Right forelimb (tissue), 1 donor: ENCODE results near the gene ATP6V1D.
"Not testable (repeated sequence)": the region's sequence is repeated elsewhere in the genome, so short reads cannot be mapped to it uniquely, and the experiment has no call there.

Experiments
- DNase-seq: peaks from one replicate; pipeline ENCODE4 v3.0.0-alpha.2; 2018

ATP6V1D gene

DNA sequence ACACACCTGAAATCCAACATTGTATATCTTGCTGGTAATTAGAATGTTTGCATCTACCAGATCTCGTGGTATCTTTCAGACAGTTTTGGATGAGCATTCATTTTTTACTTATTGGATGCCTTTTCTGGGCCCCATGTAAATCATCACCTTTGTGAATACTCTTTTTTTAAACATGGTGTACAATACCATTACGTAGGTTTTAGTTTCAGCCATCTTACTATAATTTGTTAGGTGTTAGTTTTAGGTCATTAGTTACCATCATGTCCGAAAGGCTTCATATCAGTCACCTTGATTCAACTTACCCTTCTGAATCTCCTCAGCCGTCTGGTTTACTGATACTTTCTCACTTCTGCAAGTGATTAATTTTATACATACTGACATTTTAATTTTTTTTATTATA, 5.9 kb upstream of the ATP6V1D start:
- no peak for DNase-seq

- DNase-seq: no peak
These were observed 1.0 kb upstream of the ATP6V1D start for GRCh38 chr14:67360470-67361206.

DNA sequence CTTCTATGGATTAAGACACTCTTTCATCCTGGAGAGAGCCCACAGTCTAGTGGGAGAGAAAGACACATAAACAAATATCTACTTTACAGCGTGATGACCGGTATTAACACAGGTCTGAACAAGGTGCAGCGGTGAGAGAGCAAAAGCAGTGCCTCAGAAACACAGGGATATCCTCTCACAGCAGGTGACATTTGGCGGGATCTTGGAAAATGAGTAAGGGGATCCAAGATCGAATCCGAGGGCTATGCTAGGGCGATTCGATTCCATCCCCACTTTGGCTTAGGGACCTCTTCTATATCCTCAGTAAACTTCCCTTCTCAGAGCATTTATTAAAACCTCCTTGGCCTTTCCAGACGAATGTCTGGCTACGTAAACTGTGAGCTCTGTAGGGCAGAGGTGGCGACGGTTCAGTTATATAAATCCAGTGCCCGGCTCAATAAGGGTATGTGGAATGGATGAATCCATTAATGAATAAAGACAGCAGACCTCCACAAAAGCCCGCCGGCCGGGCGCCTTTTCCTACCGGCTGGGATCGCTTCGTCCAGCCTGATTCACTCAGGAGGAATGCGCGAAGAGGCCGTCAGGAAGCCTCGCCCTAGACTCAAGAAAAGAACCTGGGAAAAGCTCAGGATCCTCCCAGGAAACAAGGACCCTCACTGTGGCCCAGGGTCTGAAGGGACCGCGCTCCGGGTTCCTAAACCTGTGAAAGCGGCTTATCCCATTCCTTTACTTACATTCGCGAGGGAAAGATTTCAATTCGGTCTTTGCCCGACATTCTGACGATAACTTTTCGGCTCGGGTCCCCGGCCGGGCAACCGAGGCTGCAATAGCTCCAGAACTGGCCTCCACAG, 455 bp downstream of the ATP6V1D start:
- no peak for DNase-seq

GRCh38 chr14:67357969-67358354, 1.6 kb downstream of the ATP6V1D start:
- DNase-seq: no peak

GRCh38 chr14:67357186-67357968, 2.2 kb downstream of the ATP6V1D start:
- DNase-seq: no peak

DNA sequence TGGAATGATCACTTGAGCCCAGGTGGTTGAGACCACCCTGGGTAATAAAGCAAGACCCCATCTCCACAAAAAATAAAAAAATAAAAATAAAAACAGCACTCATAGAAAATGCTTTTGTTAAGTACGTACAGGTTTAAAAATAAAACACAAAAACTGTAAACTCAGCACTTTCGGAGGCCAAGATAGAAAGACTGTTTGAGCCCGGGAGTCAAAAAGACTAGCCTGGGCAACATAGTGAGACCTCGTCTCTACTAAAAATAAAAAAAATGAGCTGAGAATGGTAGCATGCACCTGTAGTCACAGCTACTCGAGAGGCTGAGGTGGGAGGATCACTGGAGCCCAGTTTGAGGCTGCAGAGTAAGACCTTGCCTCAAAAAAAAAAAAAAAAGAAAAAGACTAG, 7.5 kb downstream of the ATP6V1D start:
- DNase-seq: no peak

DNA sequence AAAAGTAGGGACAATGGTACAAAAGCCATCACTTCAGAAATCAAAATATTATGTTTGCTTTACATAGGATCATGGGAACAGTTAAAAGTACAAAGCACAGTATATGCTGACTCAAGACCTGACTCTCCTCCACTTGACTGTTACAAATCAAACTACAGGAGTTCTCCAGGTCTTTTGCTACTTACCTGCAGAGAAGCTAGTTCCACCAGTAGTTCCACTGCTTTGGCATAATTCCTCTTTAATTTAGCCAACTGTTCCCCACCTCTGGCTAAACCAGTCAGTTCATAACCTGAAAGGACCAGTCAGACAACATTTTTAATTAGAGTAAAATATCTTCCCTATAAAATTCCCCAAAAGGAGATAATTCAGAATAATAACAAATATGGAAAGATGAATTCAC, 14.0 kb downstream of the ATP6V1D start:
- DNase-seq: no peak

DNA sequence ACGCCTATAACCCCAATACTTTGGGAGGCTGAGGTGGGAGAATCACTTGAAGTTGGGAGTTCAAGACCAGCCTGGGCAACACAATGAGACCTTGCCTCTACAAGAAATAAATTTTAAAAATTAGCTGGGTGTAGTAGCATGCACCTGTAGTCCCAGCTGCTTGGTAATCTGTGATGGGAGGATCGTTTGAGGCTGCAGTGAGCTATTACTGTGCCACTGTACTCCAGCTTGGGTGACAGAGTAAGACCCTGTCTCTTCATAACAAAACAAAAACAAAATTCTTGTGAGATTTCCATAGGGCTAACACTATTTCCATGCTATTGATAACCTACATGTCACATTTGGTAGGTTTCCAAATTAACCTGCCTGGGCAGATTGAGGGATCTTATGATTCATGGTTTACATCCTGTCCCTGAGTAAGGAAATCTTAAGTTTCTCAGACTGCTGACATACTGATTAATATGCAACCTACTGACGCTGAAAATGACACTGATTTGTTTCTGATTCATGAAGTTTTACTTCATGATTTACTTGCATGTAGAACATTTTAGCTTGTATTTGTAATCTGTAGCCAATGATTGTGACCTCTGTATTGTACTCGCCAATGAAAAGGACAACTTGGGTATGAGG, 15.9 kb downstream of the ATP6V1D start:
- no peak for DNase-seq

DNA sequence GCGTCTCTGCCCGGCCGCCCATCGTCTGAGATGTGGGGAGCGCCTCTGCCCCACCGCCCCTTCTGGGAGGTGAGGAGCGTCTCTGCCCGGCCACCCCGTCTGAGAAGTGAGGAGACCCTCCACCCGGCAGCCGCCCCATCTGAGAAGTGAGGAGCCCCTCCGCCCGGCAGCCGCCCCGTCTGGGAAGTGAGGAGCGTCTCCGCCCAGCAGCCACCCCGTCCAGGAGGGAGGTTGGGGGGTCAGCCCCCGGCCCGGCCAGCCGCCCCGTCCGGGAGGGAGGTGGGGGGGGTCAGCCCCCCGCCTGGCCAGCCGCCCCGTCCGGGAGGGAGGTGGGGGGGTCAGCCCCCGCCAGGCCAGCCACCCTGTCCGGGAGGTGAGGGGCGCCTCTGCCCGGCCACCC, 18.4 kb downstream of the ATP6V1D start:
- not testable (repeated sequence) for DNase-seq

DNA sequence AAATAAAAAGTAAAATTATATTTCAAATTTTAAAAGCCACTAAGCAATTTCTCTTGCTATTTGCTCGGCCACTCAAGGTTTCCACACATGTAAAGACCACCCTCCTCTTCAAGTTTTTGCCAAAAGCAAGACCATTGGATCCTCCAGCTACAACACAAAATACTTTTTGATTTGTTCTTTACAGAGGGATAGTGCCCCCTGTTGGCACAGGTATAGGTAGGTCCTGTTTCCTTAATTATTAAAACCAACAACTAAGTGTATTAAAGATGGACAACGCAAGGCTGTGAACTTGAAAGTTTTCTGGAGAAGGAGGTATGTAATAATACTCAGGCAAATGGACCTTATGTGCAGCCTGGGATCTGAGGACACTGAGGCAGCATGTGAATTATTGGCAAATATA, 23.8 kb downstream of the ATP6V1D start:
- no peak for DNase-seq

DNA sequence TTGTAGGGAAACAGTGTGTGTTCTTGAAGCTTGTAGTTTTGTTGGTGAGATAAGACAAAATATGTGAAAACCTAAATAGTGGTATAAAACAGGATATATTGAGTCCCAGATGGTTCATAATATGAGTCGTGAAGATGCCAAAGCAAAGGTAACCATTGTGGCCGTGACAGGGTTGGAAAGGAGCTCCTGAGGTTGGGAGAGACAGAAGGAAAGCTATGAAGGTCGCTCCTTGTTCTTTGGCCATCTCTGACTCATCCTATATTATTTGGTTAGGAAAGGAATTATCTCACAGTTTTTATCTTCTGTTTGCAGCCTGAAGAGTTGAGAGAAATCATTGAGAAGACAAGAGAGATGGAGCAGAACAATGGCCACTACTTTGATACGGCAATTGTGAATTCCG, 27.1 kb downstream of the ATP6V1D start:
- DNase-seq: no peak

GRCh38 chr14:67331368-67332125, 28.1 kb downstream of the ATP6V1D start:
- DNase-seq: no peak

DNA sequence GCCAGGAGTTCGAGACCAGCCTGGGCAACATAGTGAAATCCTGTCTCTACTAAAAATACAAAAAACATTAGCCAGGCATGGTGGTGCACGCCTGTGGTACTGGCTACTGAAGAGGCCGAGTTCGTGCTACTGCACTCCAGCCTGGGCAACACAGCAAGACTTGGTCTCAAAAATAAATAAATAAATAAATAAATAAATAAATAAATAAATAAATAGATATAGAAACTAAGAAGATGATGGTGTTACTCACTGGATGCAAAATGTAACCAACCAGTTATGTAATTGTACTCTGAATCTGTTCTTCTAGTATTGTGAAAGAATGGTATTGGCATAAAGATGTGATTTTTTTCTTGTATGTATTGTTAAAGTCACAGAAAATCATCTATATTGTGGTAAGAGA, 29.9 kb downstream of the ATP6V1D start:
- DNase-seq: not testable (repeated sequence)

DNA sequence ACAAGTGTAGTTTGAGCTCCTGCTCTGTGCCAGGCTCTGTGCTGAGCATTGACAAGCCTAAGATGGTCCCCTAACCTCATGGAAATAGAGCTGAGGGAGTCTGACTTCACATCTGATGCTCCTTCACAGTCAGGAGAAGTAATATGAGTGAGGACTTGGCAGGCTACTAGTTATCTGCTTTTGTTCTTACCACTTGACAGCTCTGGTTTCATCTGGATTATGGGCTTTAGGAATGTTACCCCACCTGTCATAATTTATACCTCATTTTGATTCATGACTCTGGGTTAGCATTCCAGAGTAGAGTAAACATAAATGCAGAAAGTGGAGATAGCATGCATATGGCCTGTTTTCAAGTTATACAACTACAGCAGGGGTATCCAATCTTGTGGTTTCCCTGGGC, 40.5 kb downstream of the ATP6V1D start:
- no peak for DNase-seq

- no peak for DNase-seq
These were observed 41.8 kb downstream of the ATP6V1D start for GRCh38 chr14:67317822-67318221.

DNA sequence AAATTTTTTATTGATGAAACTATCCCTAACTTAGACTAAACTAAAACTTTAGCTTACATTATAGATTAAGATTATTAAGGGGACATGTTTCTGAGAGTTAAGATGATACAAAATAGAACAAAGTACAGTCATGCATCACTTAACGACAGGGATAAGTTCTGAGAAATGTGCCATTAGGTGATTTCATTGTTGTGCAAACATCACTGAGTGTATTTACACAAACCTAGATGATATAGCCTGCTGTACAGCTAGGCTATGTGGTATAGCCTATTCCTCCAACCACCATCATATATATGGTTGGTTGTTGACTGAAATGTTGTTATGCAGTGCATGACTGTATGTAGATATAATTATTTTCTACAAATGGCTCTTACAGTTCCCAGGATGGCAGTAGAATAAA, 46.5 kb downstream of the ATP6V1D start:
- no peak for DNase-seq

- DNase-seq: no peak
These were observed 47.7 kb downstream of the ATP6V1D start for GRCh38 chr14:67311868-67312267.
